Endothelial cell (in vitro differentiated cells): ENCODE data around the gene SERPINF2. TPM values are rescaled to one million over a fixed set of nuclear protein-coding genes. Genes with fewer than 3 reads are reported as not detected.
"Not testable (repeated sequence)": the region's sequence is repeated elsewhere in the genome, so short reads cannot be mapped to it uniquely, and the experiment has no call there.

ENCODE experiments used
- DNase-seq: peaks from one replicate; pipeline ENCODE4 v3.0.0; 2021; ENCODE audit warnings: low spot score
- H3K27ac Mint-ChIP-seq: one replicate; pipeline ENCODE4 v1.8.0; 2021; ENCODE audit warnings: mixed read lengths, inconsistent platforms; ENCODE audit not compliant: unreplicated experiment
- H3K27me3 Mint-ChIP-seq: one replicate; pipeline ENCODE4 v1.8.0; 2021; ENCODE audit warnings: mild to moderate bottlenecking, moderate library complexity, mixed read lengths, inconsistent platforms; ENCODE audit not compliant: unreplicated experiment
- H3K36me3 Mint-ChIP-seq: one replicate; pipeline ENCODE4 v1.8.0; 2021; ENCODE audit warnings: mild to moderate bottlenecking, low read depth, mixed read lengths, inconsistent platforms; ENCODE audit not compliant: unreplicated experiment
- H3K4me1 Mint-ChIP-seq: one replicate; pipeline ENCODE4 v1.8.0; 2021; ENCODE audit warnings: mild to moderate bottlenecking, mixed read lengths, inconsistent platforms; ENCODE audit not compliant: unreplicated experiment
- H3K4me3 Mint-ChIP-seq: one replicate; pipeline ENCODE4 v1.8.0; 2021; ENCODE audit warnings: mild to moderate bottlenecking, mixed read lengths, inconsistent platforms; ENCODE audit not compliant: unreplicated experiment
- H3K9me3 Mint-ChIP-seq: one replicate; pipeline ENCODE4 v1.8.0; 2021; ENCODE audit warnings: mixed read lengths, inconsistent platforms; ENCODE audit not compliant: unreplicated experiment
- CTCF ChIP-seq: fragments of 200-600 bp; sonication (generic); IDR thresholded peaks from one replicate; pipeline ENCODE4 v1.5.0; 2021; ENCODE audit warnings: antibody characterized with exemption; ENCODE audit not compliant: unreplicated experiment
- total RNA-seq: library from RNA; stranded (reverse); fragmentation: NEBNext Ultra II Directional; extraction: Animal tissue kit (Norgen Biotek cat#: 25700); gene quantifications from one replicate; pipeline ENCODE4 v1.2.1, GENCODE V29; 2021; ENCODE audit not compliant: unreplicated experiment

SERPINF2 gene
- total RNA-seq, 1 donor from 2014 or later, result 0.56 TPM

GRCh38 chr17:1767358-1767757, 24.7 kb downstream of the SERPINF2 start:
- H3K4me3 Mint-ChIP-seq, result no peak overlapping the region
- TF ChIP-seq CTCF, result no peak
- H3K9me3 Mint-ChIP-seq, result no peaks in the 10 kb centered on the region
- H3K36me3 Mint-ChIP-seq, result no peaks in the 10 kb centered on the region
- peaks cover 9% of the 10 kb centered on the region for H3K27me3 Mint-ChIP-seq
- no peak overlapping the region for H3K27ac Mint-ChIP-seq
- no peak for DNase-seq
- peaks cover 9% of the 10 kb centered on the region for H3K4me1 Mint-ChIP-seq

GRCh38 chr17:1769822-1770477, 27.3 kb downstream of the SERPINF2 start:
- no peak for DNase-seq
- Mint-ChIP-seq H3K4me3 (no peak overlapping the region), H3K27me3 (peaks cover 5% of the 10 kb centered on the region), H3K36me3 (no peaks in the 10 kb centered on the region), H3K9me3 (no peaks in the 10 kb centered on the region), H3K4me1 (peaks cover 4% of the 10 kb centered on the region), H3K27ac (no peak overlapping the region)
- TF ChIP-seq CTCF, result no peak

GRCh38 chr17:1773000-1773695, 30.5 kb downstream of the SERPINF2 start:
- H3K36me3 Mint-ChIP-seq, DNase-seq, H3K27me3 Mint-ChIP-seq, H3K9me3 Mint-ChIP-seq, H3K27ac Mint-ChIP-seq, H3K4me3 Mint-ChIP-seq, H3K4me1 Mint-ChIP-seq: not testable (repeated sequence)

GRCh38 chr17:1773696-1774181, 31.1 kb downstream of the SERPINF2 start:
- H3K9me3 Mint-ChIP-seq, result no peaks in the 10 kb centered on the region
- H3K4me3 Mint-ChIP-seq, result no peak overlapping the region
- peaks cover 14% of the 10 kb centered on the region for H3K36me3 Mint-ChIP-seq
- no peak for TF ChIP-seq CTCF
- no peak for DNase-seq
- peaks cover 2% of the 10 kb centered on the region for H3K27me3 Mint-ChIP-seq
- no peak overlapping the region for H3K27ac Mint-ChIP-seq
- H3K4me1 Mint-ChIP-seq, result peaks cover 7% of the 10 kb centered on the region

- H3K27me3 Mint-ChIP-seq, result peaks cover 2% of the 10 kb centered on the region
- no peak for DNase-seq
- peaks cover 3% of the 10 kb centered on the region for H3K4me1 Mint-ChIP-seq
- no peak for TF ChIP-seq CTCF
- no peaks in the 10 kb centered on the region for H3K9me3 Mint-ChIP-seq
- no peak overlapping the region for H3K4me3 Mint-ChIP-seq
- no peak overlapping the region for H3K27ac Mint-ChIP-seq
- peaks cover 14% of the 10 kb centered on the region for H3K36me3 Mint-ChIP-seq
These were observed 31.9 kb downstream of the SERPINF2 start for GRCh38 chr17:1774390-1775176.
